Smooth muscle cell (in vitro differentiated cells): ENCODE data around the gene EFNA5. TPM values are rescaled to one million over a fixed set of nuclear protein-coding genes. Genes with fewer than 3 reads are reported as not detected.

Source experiments
- DNase-seq: peaks from one replicate; lab custom pipeline; 2025; ENCODE audit not compliant: unreplicated experiment; lab: John Stamatoyannopoulos, UW
- H2AFZ ChIP-seq: fragments of 200-600 bp; sonication (generic); 2 replicates; pipeline ENCODE4 v1.6.0; 2016; ENCODE audit warnings: antibody characterized with exemption, low read depth, mild to moderate bottlenecking
- H3F3A ChIP-seq: fragments of 200-600 bp; sonication (generic); 2 replicates; pipeline ENCODE4 v1.6.0; 2017; ENCODE audit warnings: antibody characterized with exemption, low read depth
- H3K27ac ChIP-seq: fragments of 200-600 bp; sonication (generic); 2 replicates; pipeline ENCODE4 v1.5.1; 2016; ENCODE audit warnings: low read depth, mild to moderate bottlenecking
- H3K27me3 ChIP-seq: fragments of 200-600 bp; sonication (generic); 2 replicates; pipeline ENCODE4 v1.6.1; 2016; ENCODE audit warnings: low read depth, mild to moderate bottlenecking
- H3K36me3 ChIP-seq: fragments of 200-600 bp; sonication (generic); 2 replicates; pipeline ENCODE4 v1.5.1; 2016; ENCODE audit warnings: low read depth
- H3K4me1 ChIP-seq: fragments of 200-600 bp; sonication (generic); 2 replicates; pipeline ENCODE4 v1.5.1; 2016; ENCODE audit warnings: low read depth
- H3K4me2 ChIP-seq: fragments of 200-600 bp; sonication (generic); 2 replicates; pipeline ENCODE4 v1.6.0; 2016; ENCODE audit warnings: mild to moderate bottlenecking
- H3K4me3 ChIP-seq: fragments of 200-600 bp; sonication (generic); 2 replicates; pipeline ENCODE4 v1.5.1; 2016; ENCODE audit warnings: mild to moderate bottlenecking
- H3K79me2 ChIP-seq: fragments of 200-600 bp; sonication (generic); 2 replicates; pipeline ENCODE4 v1.6.0; 2016; ENCODE audit warnings: low read depth, mild to moderate bottlenecking
- H3K9ac ChIP-seq: fragments of 200-600 bp; sonication (generic); 2 replicates; pipeline ENCODE4 v1.6.0; 2016; ENCODE audit warnings: low read depth
- H3K9me3 ChIP-seq: fragments of 200-600 bp; sonication (generic); replicated peaks from 2 replicates; pipeline ENCODE4 v1.5.1; 2016; ENCODE audit warnings: low read depth
- H4K20me1 ChIP-seq: fragments of 200-600 bp; sonication (generic); 2 replicates; pipeline ENCODE4 v1.6.0; 2016; ENCODE audit warnings: low read depth
- WGBS: methylation state at CpG from one replicate; pipeline ENCODE4 v1.1.7; 2016; ENCODE audit warnings: low lambda C conversion rate; 5-methylcytosine and 5-hydroxymethylcytosine counted together
- polyA plus RNA-seq: library from polyadenylated mRNA; unstranded; fragments of >200 nt; fragmentation: Nextera tagmentation; extraction: Ambion mirVana; gene quantifications from 2 replicates; pipeline ENCODE4 v1.2.1, GENCODE V29; 2016
- total RNA-seq: library from RNA; depleted of rRNA; stranded (reverse); fragments of >200 nt; gene quantifications from 2 replicates; pipeline ENCODE4 v1.2.3, GENCODE V29; 2014
- TF ChIP-seq, protein P1 (sequence below): fragments of 200-600 bp; sonication (generic); IDR thresholded peaks from 2 replicates; pipeline ENCODE4 v1.5.1; 2017; ENCODE audit warnings: borderline replicate concordance, mild to moderate bottlenecking, antibody characterized with exemption; ENCODE audit not compliant: insufficient read depth, poor library complexity, severe bottlenecking

Gene EFNA5
- total and polyA plus RNA-seq, 2 experiments from 2014 or later, result 0.32 to 8.8 TPM

DNA sequence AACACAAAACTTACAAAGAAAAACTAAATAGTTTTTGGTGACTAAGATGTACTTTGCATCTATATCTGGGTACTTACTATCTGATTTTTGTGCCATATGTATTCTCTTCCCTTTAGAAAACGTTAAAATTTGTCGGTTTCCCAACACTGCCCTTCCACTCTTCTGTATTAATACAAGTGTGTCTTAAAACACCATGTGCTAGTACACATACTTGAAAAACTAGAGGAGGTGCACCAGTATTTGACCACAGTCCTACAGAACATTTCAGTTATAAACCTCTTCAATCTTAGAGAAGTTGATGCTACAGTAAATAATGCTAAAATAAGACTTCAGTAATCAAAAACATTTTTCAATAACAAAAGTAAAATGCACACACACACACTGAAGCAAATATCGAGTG is 251.2 kb downstream of the EFNA5 start:
- Histone ChIP-seq H3K4me2 (no peak overlapping the region), H2AFZ (no peak overlapping the region), H3K9ac (no peak overlapping the region), H3K27ac (no peak overlapping the region), H3K79me2 (no peaks in the 10 kb centered on the region), H3K4me3 (no peak overlapping the region), H3K4me1 (no peaks in the 10 kb centered on the region), H3F3A (peaks cover 1% of the 10 kb centered on the region), H4K20me1 (no peaks in the 10 kb centered on the region), H3K36me3 (no peaks in the 10 kb centered on the region), H3K9me3 (no peaks in the 10 kb centered on the region), H3K27me3 (no peaks in the 10 kb centered on the region)
- 78% methylated on average over 3 of the region's 3 CpGs for WGBS
- TF ChIP-seq, protein P1, sequence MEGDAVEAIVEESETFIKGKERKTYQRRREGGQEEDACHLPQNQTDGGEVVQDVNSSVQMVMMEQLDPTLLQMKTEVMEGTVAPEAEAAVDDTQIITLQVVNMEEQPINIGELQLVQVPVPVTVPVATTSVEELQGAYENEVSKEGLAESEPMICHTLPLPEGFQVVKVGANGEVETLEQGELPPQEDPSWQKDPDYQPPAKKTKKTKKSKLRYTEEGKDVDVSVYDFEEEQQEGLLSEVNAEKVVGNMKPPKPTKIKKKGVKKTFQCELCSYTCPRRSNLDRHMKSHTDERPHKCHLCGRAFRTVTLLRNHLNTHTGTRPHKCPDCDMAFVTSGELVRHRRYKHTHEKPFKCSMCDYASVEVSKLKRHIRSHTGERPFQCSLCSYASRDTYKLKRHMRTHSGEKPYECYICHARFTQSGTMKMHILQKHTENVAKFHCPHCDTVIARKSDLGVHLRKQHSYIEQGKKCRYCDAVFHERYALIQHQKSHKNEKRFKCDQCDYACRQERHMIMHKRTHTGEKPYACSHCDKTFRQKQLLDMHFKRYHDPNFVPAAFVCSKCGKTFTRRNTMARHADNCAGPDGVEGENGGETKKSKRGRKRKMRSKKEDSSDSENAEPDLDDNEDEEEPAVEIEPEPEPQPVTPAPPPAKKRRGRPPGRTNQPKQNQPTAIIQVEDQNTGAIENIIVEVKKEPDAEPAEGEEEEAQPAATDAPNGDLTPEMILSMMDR, result no peak
- no peak for DNase-seq

DNA sequence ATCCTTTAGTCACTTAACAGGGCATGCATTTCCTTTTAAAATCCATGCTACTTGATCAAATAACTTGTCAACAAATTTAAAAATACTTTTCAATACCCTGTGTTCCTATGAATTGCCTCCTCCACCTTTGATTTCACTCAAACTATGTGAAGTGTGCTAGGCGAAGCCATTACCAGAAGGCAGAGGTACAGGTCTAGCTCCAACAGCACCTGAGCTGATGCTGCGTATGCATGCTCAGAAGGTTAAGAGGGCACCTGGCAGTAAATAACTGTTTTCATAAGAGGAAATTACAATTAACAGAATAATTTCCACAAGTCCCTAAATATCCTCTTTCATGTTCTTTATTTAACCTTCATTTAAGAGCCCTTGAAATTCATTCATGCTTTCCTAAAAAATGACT is 251.8 kb downstream of the EFNA5 start:
- 98% methylated on average over 2 of the region's 2 CpGs for WGBS
- H2AFZ ChIP-seq, result no peak overlapping the region
- no peaks in the 10 kb centered on the region for H3K4me1 ChIP-seq
- no peaks in the 10 kb centered on the region for H3K79me2 ChIP-seq
- TF ChIP-seq, protein P1, result no peak
- H3K4me2 ChIP-seq, result no peak overlapping the region
- no peaks in the 10 kb centered on the region for H4K20me1 ChIP-seq
- H3K9ac ChIP-seq, result no peak overlapping the region
- no peak overlapping the region for H3K27ac ChIP-seq
- no peak for DNase-seq
- H3K27me3 ChIP-seq, result no peaks in the 10 kb centered on the region
- H3F3A ChIP-seq, result no peaks in the 10 kb centered on the region
- no peaks in the 10 kb centered on the region for H3K9me3 ChIP-seq
- H3K4me3 ChIP-seq, result no peak overlapping the region
- H3K36me3 ChIP-seq, result no peaks in the 10 kb centered on the region

DNA sequence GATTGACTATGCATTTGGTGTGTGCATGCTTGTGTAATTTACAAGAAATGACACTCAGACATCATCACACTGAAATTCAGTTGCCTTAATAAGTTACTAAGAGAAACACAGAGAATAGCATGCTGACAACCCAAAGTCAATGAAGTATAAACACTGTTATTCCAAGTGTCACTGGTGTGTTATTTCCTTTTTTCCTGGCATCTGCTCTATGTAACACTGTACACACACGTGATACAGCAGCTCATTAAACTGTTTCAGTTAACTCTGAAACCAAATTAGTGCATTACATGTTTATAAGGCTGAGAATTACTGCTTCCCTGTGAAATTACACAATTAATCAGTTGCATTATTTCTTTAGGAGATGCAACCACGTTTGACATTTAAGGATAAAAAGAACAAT is 252.7 kb downstream of the EFNA5 start:
- Histone ChIP-seq H2AFZ (no peak overlapping the region), H3K4me1 (no peaks in the 10 kb centered on the region), H3K79me2 (no peaks in the 10 kb centered on the region), H3K27me3 (no peaks in the 10 kb centered on the region), H3K4me2 (no peak overlapping the region), H3K27ac (no peak overlapping the region), H3K9ac (no peak overlapping the region), H3K36me3 (no peaks in the 10 kb centered on the region), H3F3A (no peaks in the 10 kb centered on the region), H3K4me3 (no peak overlapping the region), H3K9me3 (no peaks in the 10 kb centered on the region), H4K20me1 (no peaks in the 10 kb centered on the region)
- 45% methylated on average over 2 of the region's 2 CpGs for WGBS
- no peak for DNase-seq
- TF ChIP-seq, protein P1, result no peak

DNA sequence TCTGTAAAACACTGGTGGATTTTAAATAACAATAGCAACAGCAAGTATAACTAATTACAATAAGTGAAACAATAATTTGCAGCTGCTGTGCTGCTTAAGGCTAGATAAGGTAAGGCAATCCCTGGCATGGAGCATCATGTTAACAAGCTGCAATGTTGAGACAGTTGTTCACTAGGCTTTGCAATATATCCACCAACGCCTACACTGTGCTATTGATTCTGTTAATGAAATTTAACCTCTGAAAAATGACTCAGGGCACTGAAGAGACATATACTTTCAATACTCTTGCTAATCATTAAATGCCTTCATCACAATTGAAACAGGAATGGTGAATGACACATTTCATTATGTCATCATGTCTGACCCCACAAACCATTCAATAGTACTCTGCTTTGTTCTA is 255.0 kb downstream of the EFNA5 start:
- no peaks in the 10 kb centered on the region for H3K27me3 ChIP-seq
- no peak for DNase-seq
- no peaks in the 10 kb centered on the region for H3K9me3 ChIP-seq
- no peaks in the 10 kb centered on the region for H3K4me1 ChIP-seq
- whole genome bisulfite sequencing, result 86% methylated on average over 1 of the region's 1 CpG
- H3K27ac ChIP-seq, result no peak overlapping the region
- H3K4me2 ChIP-seq, result no peak overlapping the region
- no peak overlapping the region for H3K4me3 ChIP-seq
- no peaks in the 10 kb centered on the region for H3F3A ChIP-seq
- no peaks in the 10 kb centered on the region for H3K36me3 ChIP-seq
- H3K79me2 ChIP-seq, result no peaks in the 10 kb centered on the region
- no peak overlapping the region for H2AFZ ChIP-seq
- H4K20me1 ChIP-seq, result no peaks in the 10 kb centered on the region
- TF ChIP-seq, protein P1, result no peak
- H3K9ac ChIP-seq, result no peak overlapping the region
